Hepatocyte (in vitro differentiated cells): ENCODE results near the gene TTC28. TPM values are rescaled to one million over a fixed set of nuclear protein-coding genes. Genes with fewer than 3 reads are reported as not detected.
A peak's percentile ranks its signal among the peaks of the same experiment; 100 is the strongest.

ENCODE experiments used
- DNase-seq: peaks from one replicate; pipeline ENCODE4 v3.0.0-alpha.2; 2016; ENCODE audit warnings: low spot score
- H2AFZ ChIP-seq: fragments of 200-600 bp; sonication (generic); 2 replicates; pipeline ENCODE4 v1.6.0; 2016; ENCODE audit warnings: antibody characterized with exemption, mild to moderate bottlenecking
- H3K27ac ChIP-seq: fragments of 200-600 bp; sonication (generic); 2 replicates; pipeline ENCODE4 v1.5.1; 2016; ENCODE audit warnings: mild to moderate bottlenecking
- H3K27me3 ChIP-seq: fragments of 200-600 bp; sonication (generic); 2 replicates; pipeline ENCODE4 v1.6.1; 2016
- H3K36me3 ChIP-seq: fragments of 200-600 bp; sonication (generic); replicated peaks from 2 replicates; pipeline ENCODE4 v1.5.1; 2016; ENCODE audit warnings: low read depth; ENCODE audit not compliant: insufficient read depth
- H3K4me1 ChIP-seq: fragments of 200-600 bp; sonication (generic); 2 replicates; pipeline ENCODE4 v1.5.1; 2016; ENCODE audit warnings: mild to moderate bottlenecking, moderate library complexity; ENCODE audit not compliant: insufficient read depth
- H3K4me2 ChIP-seq: fragments of 200-600 bp; sonication (generic); 2 replicates; pipeline ENCODE4 v1.6.0; 2016
- H3K4me3 ChIP-seq: fragments of 200-600 bp; sonication (generic); 2 replicates; pipeline ENCODE4 v1.5.1; 2016; ENCODE audit warnings: mild to moderate bottlenecking
- H3K79me2 ChIP-seq: fragments of 200-600 bp; sonication (generic); 2 replicates; pipeline ENCODE4 v1.6.0; 2017; ENCODE audit warnings: mild to moderate bottlenecking
- H3K9me2 ChIP-seq: fragments of 200-600 bp; sonication (generic); replicated peaks from 2 replicates; pipeline ENCODE4 v1.6.0; 2017; ENCODE audit warnings: mild to moderate bottlenecking; ENCODE audit not compliant: insufficient read depth
- H3K9me3 ChIP-seq: fragments of 200-600 bp; sonication (generic); 2 replicates; pipeline ENCODE4 v1.5.1; 2016; ENCODE audit warnings: low read depth, mild to moderate bottlenecking
- H4K20me1 ChIP-seq: fragments of 200-600 bp; sonication (generic); 2 replicates; pipeline ENCODE4 v1.6.0; 2016; ENCODE audit warnings: mild to moderate bottlenecking; ENCODE audit not compliant: insufficient read depth, poor library complexity, severe bottlenecking
- EZH2 ChIP-seq: fragments of 200-600 bp; sonication (generic); IDR thresholded peaks from 2 replicates; pipeline ENCODE4 v1.6.1; 2016; ENCODE audit warnings: antibody characterized with exemption, mild to moderate bottlenecking, borderline replicate concordance
- EZH2phosphoT487 ChIP-seq: fragments of 200-600 bp; sonication (generic); IDR thresholded peaks from one replicate; pipeline ENCODE4 v1.6.1; 2018; ENCODE audit warnings: antibody characterized with exemption, mild to moderate bottlenecking, low read depth, moderate library complexity; ENCODE audit not compliant: unreplicated experiment, severe bottlenecking
- WGBS: methylation state at CpG from one replicate; pipeline ENCODE4 v1.1.6; 2016; ENCODE audit warnings: low lambda C conversion rate; ENCODE audit errors: missing lambda C conversion rate; 5-methylcytosine and 5-hydroxymethylcytosine counted together
- polyA plus RNA-seq: library from polyadenylated mRNA; unstranded; fragments of >200 nt; fragmentation: Nextera tagmentation; extraction: Ambion mirVana; gene quantifications from 2 replicates; pipeline ENCODE4 v1.2.1, GENCODE V29; 2016
- total RNA-seq: library from RNA; depleted of rRNA; stranded (reverse); fragments of >200 nt; gene quantifications from 2 replicates; pipeline ENCODE4 v1.2.3, GENCODE V29; 2014
- TF ChIP-seq, protein P1 (sequence below): fragments of 200-600 bp; sonication (generic); IDR thresholded peaks from 2 replicates; pipeline ENCODE4 v1.5.1; 2016; ENCODE audit warnings: antibody characterized with exemption, mild to moderate bottlenecking; ENCODE audit not compliant: poor library complexity

TTC28 gene
- total and polyA plus RNA-seq, 2 experiments from 2014 or later, result 14.7 to 30.4 TPM

DNA sequence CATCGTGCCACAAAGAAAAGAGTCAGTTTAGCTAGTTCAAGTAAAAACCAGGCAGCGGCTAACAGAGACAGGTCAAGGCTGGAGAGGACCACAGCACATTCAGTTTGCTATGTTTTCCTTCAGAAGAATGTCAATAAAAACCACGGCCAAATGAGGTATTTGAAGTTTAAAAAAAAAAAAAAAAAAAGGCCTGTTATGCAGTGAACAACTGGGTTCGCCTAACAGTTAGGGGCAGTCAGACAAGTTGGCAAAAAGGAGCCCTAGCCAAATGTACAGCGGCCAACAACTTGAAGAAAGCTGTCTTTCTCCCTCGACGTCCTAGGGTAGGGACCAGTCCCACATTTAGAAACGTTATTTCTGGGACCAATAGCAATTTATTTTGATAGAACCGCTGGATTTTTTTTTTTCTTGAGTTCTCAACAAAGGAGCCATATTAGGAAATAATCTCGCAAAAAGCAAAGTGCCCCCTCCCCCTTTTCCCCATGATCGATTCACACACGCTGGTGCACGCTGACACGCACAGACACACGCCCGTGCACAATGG, 237.8 kb downstream of the TTC28 start:
- peak; percentile 9 for DNase-seq
- Histone ChIP-seq H3K79me2 (peaks cover 45% of the 10 kb centered on the region), H2AFZ (peak overlapping the region; percentile 59), H3K36me3 (no peaks in the 10 kb centered on the region), H3K4me3 (peak overlapping the region; percentile 49), H4K20me1 (no peaks in the 10 kb centered on the region), H3K9me3 (no peaks in the 10 kb centered on the region), H3K9me2 (no peaks in the 10 kb centered on the region), H3K27me3 (no peaks in the 10 kb centered on the region), H3K27ac (peak overlapping the region; percentile 74), H3K4me1 (peaks cover 35% of the 10 kb centered on the region), H3K4me2 (peak overlapping the region; percentile 88)
- WGBS, result 19% methylated on average over 14 of the region's 16 CpGs
- no peak for TF ChIP-seq EZH2
- TF ChIP-seq EZH2phosphoT487, result no peak
- TF ChIP-seq, protein P1, sequence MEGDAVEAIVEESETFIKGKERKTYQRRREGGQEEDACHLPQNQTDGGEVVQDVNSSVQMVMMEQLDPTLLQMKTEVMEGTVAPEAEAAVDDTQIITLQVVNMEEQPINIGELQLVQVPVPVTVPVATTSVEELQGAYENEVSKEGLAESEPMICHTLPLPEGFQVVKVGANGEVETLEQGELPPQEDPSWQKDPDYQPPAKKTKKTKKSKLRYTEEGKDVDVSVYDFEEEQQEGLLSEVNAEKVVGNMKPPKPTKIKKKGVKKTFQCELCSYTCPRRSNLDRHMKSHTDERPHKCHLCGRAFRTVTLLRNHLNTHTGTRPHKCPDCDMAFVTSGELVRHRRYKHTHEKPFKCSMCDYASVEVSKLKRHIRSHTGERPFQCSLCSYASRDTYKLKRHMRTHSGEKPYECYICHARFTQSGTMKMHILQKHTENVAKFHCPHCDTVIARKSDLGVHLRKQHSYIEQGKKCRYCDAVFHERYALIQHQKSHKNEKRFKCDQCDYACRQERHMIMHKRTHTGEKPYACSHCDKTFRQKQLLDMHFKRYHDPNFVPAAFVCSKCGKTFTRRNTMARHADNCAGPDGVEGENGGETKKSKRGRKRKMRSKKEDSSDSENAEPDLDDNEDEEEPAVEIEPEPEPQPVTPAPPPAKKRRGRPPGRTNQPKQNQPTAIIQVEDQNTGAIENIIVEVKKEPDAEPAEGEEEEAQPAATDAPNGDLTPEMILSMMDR, result no peak

DNA sequence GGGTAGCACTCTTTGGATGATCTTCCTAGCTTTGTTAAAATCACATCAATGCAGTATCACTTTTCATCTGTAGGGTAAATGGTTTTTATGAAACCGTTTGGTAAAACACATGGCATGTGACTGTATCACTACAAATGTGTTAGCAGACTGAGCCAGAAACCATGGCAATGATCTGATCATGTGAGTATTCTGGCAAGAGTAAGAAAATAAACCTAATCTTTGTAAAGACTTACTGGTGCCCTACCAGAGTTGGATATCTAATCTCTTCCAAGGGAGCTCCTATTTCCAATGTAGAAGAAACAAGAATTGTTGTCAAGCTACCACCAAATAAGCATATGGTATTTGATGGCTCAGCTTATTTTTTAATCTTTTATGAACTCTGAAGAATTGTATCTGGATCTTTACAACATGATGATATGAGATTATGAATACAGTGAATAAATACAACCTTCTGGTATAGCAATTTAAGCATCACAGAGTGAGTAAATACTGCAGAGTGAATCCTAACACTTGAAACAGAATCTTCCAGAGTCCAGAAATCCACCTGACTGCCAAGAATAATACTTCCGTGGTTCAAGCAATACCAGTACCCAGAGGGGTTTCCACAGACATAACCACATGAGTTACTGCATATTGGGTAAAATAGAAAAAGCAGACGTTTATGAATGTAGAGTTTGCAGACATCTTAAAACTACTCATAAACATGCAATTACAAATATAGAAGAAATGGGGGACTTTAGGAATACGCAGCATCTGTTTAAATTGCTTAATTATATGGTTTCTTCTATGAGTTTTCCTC, 238.8 kb downstream of the TTC28 start:
- H3K27ac ChIP-seq, result peak overlapping the region; percentile 74
- 73% methylated on average over 4 of the region's 4 CpGs for WGBS
- no peak for TF ChIP-seq EZH2phosphoT487
- TF ChIP-seq EZH2, result no peak
- TF ChIP-seq, protein P1, result no peak
- H4K20me1 ChIP-seq, result no peaks in the 10 kb centered on the region
- no peaks in the 10 kb centered on the region for H3K36me3 ChIP-seq
- no peaks in the 10 kb centered on the region for H3K9me3 ChIP-seq
- H3K27me3 ChIP-seq, result no peaks in the 10 kb centered on the region
- no peak overlapping the region for H2AFZ ChIP-seq
- peak overlapping the region; percentile 49 for H3K4me3 ChIP-seq
- DNase-seq, result no peak
- H3K9me2 ChIP-seq, result no peaks in the 10 kb centered on the region
- peaks cover 55% of the 10 kb centered on the region for H3K79me2 ChIP-seq
- H3K4me1 ChIP-seq, result peaks cover 35% of the 10 kb centered on the region
- peak overlapping the region; percentile 88 for H3K4me2 ChIP-seq

DNA sequence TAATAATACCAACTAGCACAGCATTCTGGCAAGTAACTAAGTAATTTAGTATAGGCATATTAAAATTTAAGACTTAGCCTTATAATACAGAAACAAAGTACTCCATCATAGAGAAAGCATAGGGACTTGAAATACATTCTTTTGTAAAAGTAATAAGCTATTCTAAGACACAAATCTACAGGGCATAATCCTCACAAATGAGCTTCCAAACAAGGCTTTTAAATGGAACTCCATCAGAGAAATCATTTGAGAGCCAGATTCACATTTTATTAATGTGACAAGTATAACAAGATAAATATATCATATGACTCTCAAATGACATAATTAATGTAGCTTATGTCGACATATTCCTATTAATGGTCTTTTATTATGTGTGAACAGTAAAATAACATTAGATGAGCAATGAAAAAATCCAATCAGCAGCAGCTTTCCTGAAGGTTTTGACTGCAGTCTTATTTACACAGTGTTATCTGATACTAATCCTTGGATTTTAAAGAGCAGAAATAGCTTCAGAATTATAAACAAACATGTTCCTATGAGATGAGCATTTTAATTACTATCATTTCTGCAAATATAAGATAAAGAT, 241.4 kb downstream of the TTC28 start:
- Histone ChIP-seq H3K27me3 (no peaks in the 10 kb centered on the region), H3K27ac (no peak overlapping the region), H3K4me2 (peak overlapping the region; percentile 4), H3K4me1 (peaks cover 35% of the 10 kb centered on the region), H3K9me3 (no peaks in the 10 kb centered on the region), H3K4me3 (no peak overlapping the region), H3K9me2 (no peaks in the 10 kb centered on the region), H4K20me1 (no peaks in the 10 kb centered on the region), H3K79me2 (peaks cover 68% of the 10 kb centered on the region), H3K36me3 (no peaks in the 10 kb centered on the region), H2AFZ (no peak overlapping the region)
- no peak for DNase-seq
- TF ChIP-seq, protein P1, result no peak
- TF ChIP-seq EZH2 (no peak), EZH2phosphoT487 (no peak)
- 23% methylated on average over 1 of the region's 1 CpG for WGBS
